A549 (cell line): ENCODE results near the gene IFIT1. TPM values are rescaled to one million over a fixed set of nuclear protein-coding genes. Genes with fewer than 3 reads are reported as not detected.
"Not testable (repeated sequence)": the region's sequence is repeated elsewhere in the genome, so short reads cannot be mapped to it uniquely, and the experiment has no call there.

Source experiments
- ATAC-seq, 2 experiments: fragments of 200-7000 bp in 1 of 2; fragments of >200 bp in 1 of 2; cut with Nextera tagmentation in 1 of 2; cut with Tn5 transposase in 1 of 2; 3 replicates each; pipeline versions ENCODE4 v1.8.0 to v1.9.1; 2018 to 2020; ENCODE audit warnings: mild to moderate bottlenecking in 1 of 2, moderate library complexity in 1 of 2
- CTCF ChIA-PET: fragments of 300-600 bp; sonication (Branson Sonifier 250); formaldehyde crosslinking; extraction: SDS; loops from one replicate; lab custom pipeline; 2021; ENCODE audit warnings: antibody characterized with exemption, inconsistent platforms; lab: Yijun Ruan, JAX
- POLR2A ChIA-PET: fragments of 350-600 bp; formaldehyde crosslinking; extraction: SDS; loops from one replicate; lab custom pipeline; 2021; ENCODE audit warnings: antibody characterized with exemption, inconsistent platforms; lab: Yijun Ruan, JAX
- DNase-seq, 2 experiments: peaks; one replicate each; pipeline versions ENCODE4 v3.0.0 to v3.0.0-alpha.2; 2011 to 2016; ENCODE audit warnings: low read depth in 1 of 2, low spot score in 1 of 2
- FAIRE-seq: peaks from 2 replicates; lab custom pipeline; 2011; peaks lifted over from hg19 to GRCh38; lab: Jason Lieb, UNC
- H3K27ac ChIP-seq, 2 experiments: fragments of >200 bp; sonication (Bioruptor Twin); formaldehyde crosslinking; 3 replicates each; pipeline ENCODE4 v1.5.1; 2016 to 2017
- H3K4me1 ChIP-seq: fragments of >200 bp; sonication (Bioruptor Twin); formaldehyde crosslinking; 3 replicates; pipeline ENCODE4 v1.6.1; 2016
- H3K4me2 ChIP-seq: fragments of >200 bp; sonication (Bioruptor Twin); formaldehyde crosslinking; 3 replicates; pipeline ENCODE4 v1.6.1; 2016
- H3K4me3 ChIP-seq: fragments of >200 bp; sonication (Bioruptor Twin); formaldehyde crosslinking; 3 replicates; pipeline ENCODE4 v1.5.1; 2016
- H3K9me3 ChIP-seq: fragments of >200 bp; sonication (Bioruptor Twin); formaldehyde crosslinking; 3 replicates; pipeline ENCODE4 v1.6.1; 2016
- CBX8 ChIP-seq: fragments of 200-600 bp; sonication (generic); IDR thresholded peaks from 2 replicates; pipeline ENCODE4 v1.6.1; 2016
- CHD4 ChIP-seq: fragments of 200-600 bp; sonication (generic); IDR thresholded peaks from 2 replicates; pipeline ENCODE4 v1.6.1; 2016; ENCODE audit warnings: antibody characterized with exemption, mild to moderate bottlenecking, borderline replicate concordance
- EHMT2 ChIP-seq: fragments of 200-600 bp; sonication (generic); IDR thresholded peaks from 2 replicates; pipeline ENCODE4 v1.6.1; 2016; ENCODE audit warnings: antibody characterized with exemption, low read depth, mild to moderate bottlenecking, moderate library complexity
- ESRRA ChIP-seq: fragments of 150-350 bp; IDR thresholded peaks from 2 replicates; pipeline ENCODE4 v1.6.1; 2014; ENCODE audit warnings: mild to moderate bottlenecking, low read length, borderline replicate concordance
- FOSB ChIP-seq: fragments of 250-450 bp; sonication (Bioruptor Pico); IDR thresholded peaks from 2 replicates; pipeline ENCODE4 v1.5.0; 2020; ENCODE audit warnings: mild to moderate bottlenecking, moderate library complexity
- HOXA7 ChIP-seq: fragments of 250-450 bp; sonication (Bioruptor Pico); IDR thresholded peaks from 2 replicates; pipeline ENCODE4 v1.5.0; 2020; ENCODE audit warnings: mild to moderate bottlenecking, moderate library complexity
- KDM1A ChIP-seq: fragments of 200-600 bp; sonication (generic); IDR thresholded peaks from 2 replicates; pipeline ENCODE4 v1.6.1; 2016; ENCODE audit warnings: low read depth, mild to moderate bottlenecking
- MAFK ChIP-seq: fragments of 450-650 bp; IDR thresholded peaks from 2 replicates; pipeline ENCODE4 v1.6.1; 2014; ENCODE audit not compliant: partially characterized antibody
- NFE2L2 ChIP-seq: fragments of 150-350 bp; conservative IDR thresholded peaks from 2 replicates; pipeline ENCODE4 v1.6.1; 2014; ENCODE audit warnings: low read length
- POLR2A ChIP-seq: IDR thresholded peaks from 2 replicates; pipeline ENCODE4 v1.6.1; 2012; ENCODE audit warnings: mild to moderate bottlenecking, low read length
- POLR2AphosphoS2 ChIP-seq: conservative IDR thresholded peaks from 2 replicates; pipeline ENCODE4 v1.6.1; 2012; ENCODE audit warnings: low read length, improper control_type of control experiment, inconsistent platforms
- RCOR1 ChIP-seq: fragments of 150-350 bp; IDR thresholded peaks from 2 replicates; pipeline ENCODE4 v1.6.1; 2014; ENCODE audit warnings: antibody characterized with exemption, low read length, low read depth
- TP53 ChIP-seq: fragments of 250-450 bp; sonication (Bioruptor Pico); IDR thresholded peaks from 2 replicates; pipeline ENCODE4 v1.5.0; 2021; ENCODE audit warnings: mild to moderate bottlenecking, moderate library complexity
- ZC3H11A ChIP-seq: fragments of 450-650 bp; IDR thresholded peaks from 2 replicates; pipeline ENCODE4 v1.6.1; 2014; ENCODE audit warnings: antibody characterized with exemption, mild to moderate bottlenecking
- ZFP36 ChIP-seq: fragments of 450-650 bp; IDR thresholded peaks from 2 replicates; pipeline ENCODE4 v1.6.1; 2014; ENCODE audit warnings: borderline replicate concordance; ENCODE audit not compliant: partially characterized antibody
- WGBS: methylation state at CpG from one replicate; pipeline ENCODE4 v1.1.6; 2017; ENCODE audit errors: missing lambda C conversion rate; 5-methylcytosine and 5-hydroxymethylcytosine counted together
- polyA plus RNA-seq, 4 experiments: library from polyadenylated mRNA; depleted of rRNA in 3 of 4; stranded (reverse); fragments of >200 nt; fragmentation: RNase III in 1 of 4; extraction: RNeasy Plus Mini Kit Qiagen cat#74134 plus additional on column Dnase treatment in 1 of 4; gene quantifications; 2 replicates in 3 of 4; 3 replicates in 1 of 4; pipeline ENCODE4 v1.2.3, GENCODE V29; 2011 to 2017
- TF ChIP-seq, protein P1 (sequence below): IDR thresholded peaks from 2 replicates; pipeline ENCODE4 v1.6.1; 2012
- TF ChIP-seq, protein P2 (sequence below): IDR thresholded peaks from 2 replicates; pipeline ENCODE4 v1.6.1; 2012
- TF ChIP-seq, protein P3 (sequence below): fragments of 250-450 bp; sonication (Bioruptor Pico); IDR thresholded peaks from 2 replicates; pipeline ENCODE4 v1.5.0; 2021; ENCODE audit warnings: mild to moderate bottlenecking, moderate library complexity, borderline replicate concordance
- TF ChIP-seq, protein P4 (sequence below): IDR thresholded peaks from 2 replicates; pipeline ENCODE4 v1.6.1; 2012; ENCODE audit warnings: low read depth, borderline replicate concordance
- TF ChIP-seq, protein P5 (sequence below): fragments of >200 bp; sonication (Bioruptor Twin); formaldehyde crosslinking; IDR thresholded peaks from 3 replicates; pipeline ENCODE4 v1.5.1; 2016

IFIT1 gene
- polyA plus RNA-seq, 2 of the 4 experiments (the other 2 are of a cell fraction) = 2.5 to 2.8 TPM

DNA sequence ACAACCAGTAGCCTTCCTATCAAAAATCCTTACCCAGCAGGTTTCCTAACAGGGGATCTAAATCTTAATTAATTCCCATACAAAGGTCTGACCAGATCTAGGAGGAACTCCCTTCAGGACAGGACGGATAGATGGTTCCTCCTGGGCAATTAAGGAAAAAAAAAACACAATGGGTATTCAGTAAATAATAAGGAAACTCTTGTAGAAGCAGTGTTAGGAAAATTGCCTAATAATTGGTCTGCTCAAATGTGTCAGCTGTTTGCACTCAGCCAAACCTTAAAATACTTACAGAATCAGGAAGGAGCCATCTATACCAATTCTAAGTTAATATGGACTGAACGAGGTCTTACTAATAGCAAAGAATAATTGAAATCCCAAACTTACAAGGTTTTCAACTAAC lies 18.7 kb downstream of the IFIT1 start:
- H3K4me3 ChIP-seq, DNase-seq, H3K4me2 ChIP-seq, H3K27ac ChIP-seq, FAIRE-seq, H3K9me3 ChIP-seq, POLR2A ChIA-PET, ATAC-seq: not testable (repeated sequence)
- WGBS = 67% methylated on average over 2 of the region's 2 CpGs
- H3K4me1 ChIP-seq = peaks cover 11% of the 10 kb centered on the region; the same call in 1 of the 3 replicates
- CTCF ChIA-PET = interaction anchor here (2.0 kb wide), 1 partner anchor 42 kb away, joined by 7 read pairs; no protein-coding TSS in a partner anchor

DNA sequence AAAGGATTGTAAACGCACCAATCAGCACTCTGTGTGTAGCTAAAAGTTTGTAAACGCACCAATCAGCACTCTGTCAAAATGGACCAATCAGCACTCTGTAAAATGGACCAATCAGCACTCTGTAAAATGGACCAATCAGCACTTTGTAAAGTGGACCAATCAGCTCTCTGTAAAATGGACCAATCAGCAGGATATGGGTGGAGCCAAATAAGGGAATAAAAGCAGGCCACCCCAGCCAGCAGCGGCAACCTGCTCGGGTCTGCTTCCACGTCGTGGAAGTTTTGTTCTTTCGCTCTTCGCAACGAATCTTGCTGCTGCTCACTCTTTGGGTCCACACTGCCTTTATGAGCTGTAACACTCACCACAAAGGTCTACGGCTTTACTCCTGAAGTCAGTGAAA lies 19.9 kb downstream of the IFIT1 start:
- CTCF ChIA-PET = interaction anchor here (1.1 to 2.0 kb wide), 3 partner anchors 14 to 150 kb away, joined by 3 to 7 read pairs (median 3); no protein-coding TSS in a partner anchor
- POLR2A ChIA-PET, H3K4me2 ChIP-seq, H3K9me3 ChIP-seq, H3K4me3 ChIP-seq, H3K27ac ChIP-seq, ATAC-seq, FAIRE-seq: not testable (repeated sequence)
- WGBS = 88% methylated on average over 10 of the region's 10 CpGs
- TF ChIP-seq MAFK = peak; percentile 91
- DNase-seq = peak in 1 of 2 experiments; percentile 30
- peaks cover 12% of the 10 kb centered on the region; the same call in 1 of the 3 replicates for H3K4me1 ChIP-seq

DNA sequence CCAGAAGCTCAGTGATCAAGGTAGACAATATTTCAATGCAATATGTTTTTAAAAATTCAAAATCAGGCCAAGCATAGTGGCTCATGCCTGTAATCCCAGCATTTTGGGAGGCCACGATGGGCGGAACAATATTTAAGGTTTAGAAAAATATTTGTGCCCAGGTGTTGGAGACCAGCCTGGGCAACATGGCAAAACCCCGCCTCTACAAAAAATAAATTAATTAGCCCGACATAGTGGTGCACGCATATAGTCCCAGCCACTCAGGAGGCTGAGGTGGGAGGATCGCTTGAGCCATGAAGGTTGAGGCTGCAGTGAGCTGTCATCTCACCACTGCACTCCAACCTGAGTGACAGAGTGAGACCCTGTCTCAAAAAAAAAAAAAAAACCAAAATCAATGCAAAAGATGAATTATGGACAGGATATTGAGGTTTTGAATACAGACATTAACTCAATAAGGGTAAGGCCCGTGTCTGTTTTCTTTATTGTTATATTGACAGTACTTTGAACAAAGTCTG lies 21.0 kb downstream of the IFIT1 start:
- H3K4me3 ChIP-seq = no peak overlapping the region
- POLR2A ChIA-PET = no interaction called here
- TF ChIP-seq CBX8 (no peak), HOXA7 (CRISPR knock-in tag) (no peak), RCOR1 (no peak), TP53 (CRISPR knock-in tag) (no peak), POLR2AphosphoS2 (no peak), FOSB (CRISPR knock-in tag) (no peak)
- TF ChIP-seq, protein P1, sequence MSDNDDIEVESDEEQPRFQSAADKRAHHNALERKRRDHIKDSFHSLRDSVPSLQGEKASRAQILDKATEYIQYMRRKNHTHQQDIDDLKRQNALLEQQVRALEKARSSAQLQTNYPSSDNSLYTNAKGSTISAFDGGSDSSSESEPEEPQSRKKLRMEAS = no peak
- TF ChIP-seq, protein P2, sequence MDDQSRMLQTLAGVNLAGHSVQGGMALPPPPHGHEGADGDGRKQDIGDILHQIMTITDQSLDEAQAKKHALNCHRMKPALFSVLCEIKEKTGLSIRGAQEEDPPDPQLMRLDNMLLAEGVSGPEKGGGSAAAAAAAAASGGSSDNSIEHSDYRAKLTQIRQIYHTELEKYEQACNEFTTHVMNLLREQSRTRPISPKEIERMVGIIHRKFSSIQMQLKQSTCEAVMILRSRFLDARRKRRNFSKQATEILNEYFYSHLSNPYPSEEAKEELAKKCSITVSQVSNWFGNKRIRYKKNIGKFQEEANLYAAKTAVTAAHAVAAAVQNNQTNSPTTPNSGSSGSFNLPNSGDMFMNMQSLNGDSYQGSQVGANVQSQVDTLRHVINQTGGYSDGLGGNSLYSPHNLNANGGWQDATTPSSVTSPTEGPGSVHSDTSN = no peak
- TF ChIP-seq, protein P3, sequence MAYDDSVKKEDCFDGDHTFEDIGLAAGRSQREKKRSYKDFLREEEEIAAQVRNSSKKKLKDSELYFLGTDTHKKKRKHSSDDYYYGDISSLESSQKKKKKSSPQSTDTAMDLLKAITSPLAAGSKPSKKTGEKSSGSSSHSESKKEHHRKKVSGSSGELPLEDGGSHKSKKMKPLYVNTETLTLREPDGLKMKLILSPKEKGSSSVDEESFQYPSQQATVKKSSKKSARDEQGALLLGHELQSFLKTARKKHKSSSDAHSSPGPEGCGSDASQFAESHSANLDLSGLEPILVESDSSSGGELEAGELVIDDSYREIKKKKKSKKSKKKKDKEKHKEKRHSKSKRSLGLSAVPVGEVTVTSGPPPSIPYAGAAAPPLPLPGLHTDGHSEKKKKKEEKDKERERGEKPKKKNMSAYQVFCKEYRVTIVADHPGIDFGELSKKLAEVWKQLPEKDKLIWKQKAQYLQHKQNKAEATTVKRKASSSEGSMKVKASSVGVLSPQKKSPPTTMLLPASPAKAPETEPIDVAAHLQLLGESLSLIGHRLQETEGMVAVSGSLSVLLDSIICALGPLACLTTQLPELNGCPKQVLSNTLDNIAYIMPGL (CRISPR knock-in tag) = no peak
- TF ChIP-seq, protein P4, sequence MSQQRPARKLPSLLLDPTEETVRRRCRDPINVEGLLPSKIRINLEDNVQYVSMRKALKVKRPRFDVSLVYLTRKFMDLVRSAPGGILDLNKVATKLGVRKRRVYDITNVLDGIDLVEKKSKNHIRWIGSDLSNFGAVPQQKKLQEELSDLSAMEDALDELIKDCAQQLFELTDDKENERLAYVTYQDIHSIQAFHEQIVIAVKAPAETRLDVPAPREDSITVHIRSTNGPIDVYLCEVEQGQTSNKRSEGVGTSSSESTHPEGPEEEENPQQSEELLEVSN = no peak
- TF ChIP-seq, all 56 proteins: peak for 0
- peak overlapping the region; percentile 83 for H3K4me2 ChIP-seq
- DNase-seq (no peak), ATAC-seq (no peak), FAIRE-seq (no peak)
- no peaks in the 10 kb centered on the region for H3K9me3 ChIP-seq
- WGBS = 81% methylated on average over 7 of the region's 7 CpGs
- H3K4me1 ChIP-seq = peaks cover 12% of the 10 kb centered on the region; the same call in 1 of the 3 replicates
- peak overlapping the region in 1 of 2 experiments; percentile 97; a peak in 2 of 6 replicates for H3K27ac ChIP-seq
- CTCF ChIA-PET = interaction anchor here (0.8 to 2.0 kb wide), 3 partner anchors 11 to 151 kb away, joined by 3 to 7 read pairs (median 5); no protein-coding TSS in a partner anchor

DNA sequence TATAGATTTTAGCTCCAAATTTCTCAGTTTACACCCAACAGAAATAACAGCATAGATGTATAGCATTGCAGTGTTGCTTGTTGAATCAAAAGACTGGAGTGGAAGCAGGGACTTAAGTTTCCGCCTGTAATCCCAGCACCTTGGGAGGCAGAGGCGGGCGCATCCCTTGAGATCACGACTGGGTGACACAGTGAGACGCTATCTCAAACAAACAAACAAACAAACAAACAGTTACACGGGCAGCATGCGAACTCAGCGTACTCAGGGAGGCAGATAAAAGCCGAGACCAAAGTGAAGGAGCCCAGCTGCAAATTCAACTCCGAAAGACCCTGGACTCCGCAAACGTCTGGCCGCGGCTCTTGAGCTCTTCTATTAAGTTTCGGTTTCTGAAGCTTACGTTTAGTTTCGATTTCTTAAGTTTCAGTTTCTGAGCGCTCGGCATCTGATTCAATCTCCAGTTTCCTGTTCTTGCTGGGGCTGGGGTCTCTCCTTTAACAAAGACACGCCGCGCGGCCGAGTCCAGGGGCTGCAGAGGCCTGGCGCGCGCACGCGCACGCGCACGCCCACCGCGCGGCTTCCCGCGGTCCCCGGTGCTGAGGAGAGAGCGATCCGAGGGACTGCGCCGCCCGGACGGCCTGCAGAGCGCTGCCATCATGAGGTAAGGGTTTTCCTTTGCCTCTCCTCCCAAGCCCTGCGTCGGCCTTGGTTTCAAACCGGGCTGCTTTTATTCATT lies 21.9 kb downstream of the IFIT1 start, which contains the start of gene IFIT5:
Gene IFIT5, plus strand, starts transcription at position 423 of the 733 bp plus-strand sequence. Its CDS starts 231 bp downstream, at position 654.
- peak within 1 kb of the TSS; percentile 68 for H3K4me3 ChIP-seq
- DNase-seq (peak; percentile 71 to 74), ATAC-seq (peak; percentile 92 to 96), FAIRE-seq (no peak)
- ChIA-PET CTCF (interaction anchor here (0.7 to 1.3 kb wide), 3 partner anchors 11 to 1077 kb away, joined by 3 to 5 read pairs (median 3); no protein-coding TSS in a partner anchor), POLR2A (interaction anchor here (1.3 kb wide), 1 partner anchor 22 kb away, joined by 8 read pairs; the partner anchor contains the start of gene IFIT1)
- peaks cover 12% of the 10 kb centered on the region; the same call in 1 of the 3 replicates for H3K4me1 ChIP-seq
- under 1% methylated on average over 37 of the region's 48 CpGs for WGBS
- H3K9me3 ChIP-seq = no peaks in the 10 kb centered on the region
- H3K4me2 ChIP-seq = peak within 1 kb of the TSS; percentile 83
- H3K27ac ChIP-seq = peak within 1 kb of the TSS; percentile 84 to 97
- TF ChIP-seq ESRRA (no peak), EHMT2 (no peak), CHD4 (no peak), KDM1A (no peak), ZC3H11A (no peak), POLR2A (peak; percentile 54), NFE2L2 (no peak), ZFP36 (no peak), FOSB (CRISPR knock-in tag) (no peak)
- TF ChIP-seq, protein P5, sequence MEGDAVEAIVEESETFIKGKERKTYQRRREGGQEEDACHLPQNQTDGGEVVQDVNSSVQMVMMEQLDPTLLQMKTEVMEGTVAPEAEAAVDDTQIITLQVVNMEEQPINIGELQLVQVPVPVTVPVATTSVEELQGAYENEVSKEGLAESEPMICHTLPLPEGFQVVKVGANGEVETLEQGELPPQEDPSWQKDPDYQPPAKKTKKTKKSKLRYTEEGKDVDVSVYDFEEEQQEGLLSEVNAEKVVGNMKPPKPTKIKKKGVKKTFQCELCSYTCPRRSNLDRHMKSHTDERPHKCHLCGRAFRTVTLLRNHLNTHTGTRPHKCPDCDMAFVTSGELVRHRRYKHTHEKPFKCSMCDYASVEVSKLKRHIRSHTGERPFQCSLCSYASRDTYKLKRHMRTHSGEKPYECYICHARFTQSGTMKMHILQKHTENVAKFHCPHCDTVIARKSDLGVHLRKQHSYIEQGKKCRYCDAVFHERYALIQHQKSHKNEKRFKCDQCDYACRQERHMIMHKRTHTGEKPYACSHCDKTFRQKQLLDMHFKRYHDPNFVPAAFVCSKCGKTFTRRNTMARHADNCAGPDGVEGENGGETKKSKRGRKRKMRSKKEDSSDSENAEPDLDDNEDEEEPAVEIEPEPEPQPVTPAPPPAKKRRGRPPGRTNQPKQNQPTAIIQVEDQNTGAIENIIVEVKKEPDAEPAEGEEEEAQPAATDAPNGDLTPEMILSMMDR = no peak
- TF ChIP-seq, protein P4 = no peak
- TF ChIP-seq, protein P1 = peak; percentile 49; the same call in 1 of the 2 replicates
